ENCODE measurements around the gene AGPAT2. TPM values are rescaled to one million over a fixed set of nuclear protein-coding genes. Genes with fewer than 3 reads are reported as not detected.
A peak's percentile ranks its signal among the peaks of the same experiment; 100 is the strongest.

AGPAT2 gene
- total RNA-seq (2021) (40.2 to 42.2 TPM (median 41.2 TPM) in 3 replicates), Bru-seq, nascent RNA (percentile 45 among the genes with signal in this experiment)
- long read RNA-seq, experiment 1, transcript AGPAT2-202 (6 exons, 1,512 nt), result major isoform, 149 of 162 reads
- long read RNA-seq, experiment 1, transcript AGPAT2-201 (5 exons, 1,391 nt), result minor isoform, 7 of 162 reads
- long read RNA-seq, experiment 1, partial matches to known transcripts, result 0 of 162 reads
- long read RNA-seq, experiment 1, other reads (novel, unspliced or antisense), result 3 of 162 reads
- long read RNA-seq, experiment 2, transcript AGPAT2-202 (6 exons, 1,512 nt), result major isoform, 47 of 69 reads
- long read RNA-seq, experiment 2, partial matches to known transcripts, result 2 of 69 reads
- long read RNA-seq, experiment 2, other reads (novel, unspliced or antisense), result 15 of 69 reads
- long read RNA-seq, experiment 3, partial matches to known transcripts, result 0 of 5 reads
- long read RNA-seq, experiment 3, other reads (novel, unspliced or antisense), result 1 of 5 reads

DNA sequence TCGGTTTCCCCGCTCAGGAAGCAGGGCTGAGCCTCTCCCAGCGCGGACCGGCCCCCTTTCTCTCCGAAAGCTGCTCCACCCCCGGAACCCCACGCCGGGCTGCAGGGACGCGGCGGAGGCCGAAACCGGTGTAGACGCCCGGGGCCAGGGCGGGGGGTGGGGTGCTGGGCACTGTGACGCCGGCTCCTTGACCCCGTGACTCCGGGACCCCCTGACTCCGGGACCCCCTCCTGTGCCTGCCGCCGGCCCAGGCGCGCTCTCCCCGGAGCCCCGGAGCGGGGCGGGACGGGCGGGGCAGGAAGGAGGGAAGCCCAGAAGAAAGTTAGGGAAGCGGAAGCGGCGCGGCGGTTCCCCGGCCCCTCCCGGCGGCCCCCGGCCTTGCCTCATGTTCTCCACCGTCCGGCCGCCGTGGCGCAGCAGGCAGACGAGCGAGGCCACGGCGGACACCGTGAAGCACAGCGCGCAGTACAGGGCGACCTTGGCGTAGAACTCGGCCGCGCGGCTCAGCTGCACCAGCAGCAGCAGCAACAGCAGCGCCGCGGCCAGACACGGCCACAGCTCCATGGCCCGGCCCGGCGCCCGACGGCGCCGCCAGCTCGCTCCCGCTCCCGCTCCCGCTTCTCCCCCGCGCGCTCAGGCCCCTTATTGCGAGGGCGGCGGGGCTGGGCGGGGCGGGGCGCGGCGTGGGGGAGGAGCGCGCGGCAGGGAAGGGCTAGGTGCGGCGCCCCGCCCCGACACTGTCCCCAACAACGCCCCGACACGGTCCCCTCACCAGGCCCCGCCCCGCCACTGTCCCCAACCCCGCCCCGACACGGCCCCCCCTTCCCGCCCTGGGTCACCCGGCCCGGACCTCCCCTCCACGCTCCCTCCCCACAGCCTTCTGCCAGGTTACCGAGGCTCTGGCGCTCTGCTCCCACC lies at the start of gene AGPAT2:
Gene AGPAT2, minus strand, starts transcription at position 664 of the 918 bp plus-strand sequence. Its CDS starts 100 bp downstream, at position 564.
- H3K27ac Mint-ChIP-seq, result no peak within 1 kb of the TSS
- peak within 1 kb of the TSS; percentile 68 for H3K4me3 Mint-ChIP-seq
- ChIA-PET CTCF (interaction anchor here (0.6 to 9.6 kb wide), 9 partner anchors 8 to 84 kb away, joined by 3 to 103 read pairs (median 5); no protein-coding TSS in a partner anchor), POLR2A (interaction anchor here (1.1 kb wide), 1 partner anchor 11 kb away, joined by 3 read pairs; no protein-coding TSS in a partner anchor)
- peaks cover 11% of the 10 kb centered on the region for H3K4me1 Mint-ChIP-seq
- DNase-seq (ENCODE audit: low spot score) (peak; percentile 61), ATAC-seq (peak; percentile 59)
- no peaks in the 10 kb centered on the region for H3K36me3 Mint-ChIP-seq
- no peaks in the 10 kb centered on the region; the same call in 1 of the 2 replicates for H3K27me3 Mint-ChIP-seq (ENCODE audit: low read depth)
- H3K9me3 Mint-ChIP-seq, result no peaks in the 10 kb centered on the region
- no peak for TF ChIP-seq ETV6 (CRISPR knock-in tag; IDR thresholded peaks at IDR 0.05)
- no peak for TF ChIP-seq SOX15 (CRISPR knock-in tag; IDR thresholded peaks at IDR 0.05)
- TF ChIP-seq ZNF423 (CRISPR knock-in tag; IDR thresholded peaks at IDR 0.05), result 0 out of 2 replicates have a peak, but pooled peaks have one; percentile 32
- TF ChIP-seq, protein P1, sequence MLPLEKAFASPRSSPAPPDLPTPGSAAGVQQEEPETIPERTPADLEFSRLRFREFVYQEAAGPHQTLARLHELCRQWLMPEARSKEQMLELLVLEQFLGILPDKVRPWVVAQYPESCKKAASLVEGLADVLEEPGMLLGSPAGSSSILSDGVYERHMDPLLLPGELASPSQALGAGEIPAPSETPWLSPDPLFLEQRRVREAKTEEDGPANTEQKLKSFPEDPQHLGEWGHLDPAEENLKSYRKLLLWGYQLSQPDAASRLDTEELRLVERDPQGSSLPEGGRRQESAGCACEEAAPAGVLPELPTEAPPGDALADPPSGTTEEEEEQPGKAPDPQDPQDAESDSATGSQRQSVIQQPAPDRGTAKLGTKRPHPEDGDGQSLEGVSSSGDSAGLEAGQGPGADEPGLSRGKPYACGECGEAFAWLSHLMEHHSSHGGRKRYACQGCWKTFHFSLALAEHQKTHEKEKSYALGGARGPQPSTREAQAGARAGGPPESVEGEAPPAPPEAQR (CRISPR knock-in tag; IDR thresholded peaks at IDR 0.05), result no peak
- no peak for TF ChIP-seq SMAD4 (CRISPR knock-in tag; IDR thresholded peaks at IDR 0.05)
- TF ChIP-seq, protein P2, sequence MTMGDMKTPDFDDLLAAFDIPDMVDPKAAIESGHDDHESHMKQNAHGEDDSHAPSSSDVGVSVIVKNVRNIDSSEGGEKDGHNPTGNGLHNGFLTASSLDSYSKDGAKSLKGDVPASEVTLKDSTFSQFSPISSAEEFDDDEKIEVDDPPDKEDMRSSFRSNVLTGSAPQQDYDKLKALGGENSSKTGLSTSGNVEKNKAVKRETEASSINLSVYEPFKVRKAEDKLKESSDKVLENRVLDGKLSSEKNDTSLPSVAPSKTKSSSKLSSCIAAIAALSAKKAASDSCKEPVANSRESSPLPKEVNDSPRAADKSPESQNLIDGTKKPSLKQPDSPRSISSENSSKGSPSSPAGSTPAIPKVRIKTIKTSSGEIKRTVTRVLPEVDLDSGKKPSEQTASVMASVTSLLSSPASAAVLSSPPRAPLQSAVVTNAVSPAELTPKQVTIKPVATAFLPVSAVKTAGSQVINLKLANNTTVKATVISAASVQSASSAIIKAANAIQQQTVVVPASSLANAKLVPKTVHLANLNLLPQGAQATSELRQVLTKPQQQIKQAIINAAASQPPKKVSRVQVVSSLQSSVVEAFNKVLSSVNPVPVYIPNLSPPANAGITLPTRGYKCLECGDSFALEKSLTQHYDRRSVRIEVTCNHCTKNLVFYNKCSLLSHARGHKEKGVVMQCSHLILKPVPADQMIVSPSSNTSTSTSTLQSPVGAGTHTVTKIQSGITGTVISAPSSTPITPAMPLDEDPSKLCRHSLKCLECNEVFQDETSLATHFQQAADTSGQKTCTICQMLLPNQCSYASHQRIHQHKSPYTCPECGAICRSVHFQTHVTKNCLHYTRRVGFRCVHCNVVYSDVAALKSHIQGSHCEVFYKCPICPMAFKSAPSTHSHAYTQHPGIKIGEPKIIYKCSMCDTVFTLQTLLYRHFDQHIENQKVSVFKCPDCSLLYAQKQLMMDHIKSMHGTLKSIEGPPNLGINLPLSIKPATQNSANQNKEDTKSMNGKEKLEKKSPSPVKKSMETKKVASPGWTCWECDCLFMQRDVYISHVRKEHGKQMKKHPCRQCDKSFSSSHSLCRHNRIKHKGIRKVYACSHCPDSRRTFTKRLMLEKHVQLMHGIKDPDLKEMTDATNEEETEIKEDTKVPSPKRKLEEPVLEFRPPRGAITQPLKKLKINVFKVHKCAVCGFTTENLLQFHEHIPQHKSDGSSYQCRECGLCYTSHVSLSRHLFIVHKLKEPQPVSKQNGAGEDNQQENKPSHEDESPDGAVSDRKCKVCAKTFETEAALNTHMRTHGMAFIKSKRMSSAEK (CRISPR knock-in tag; IDR thresholded peaks at IDR 0.05; ENCODE audit: borderline replicate concordance), result no peak
- TF ChIP-seq, protein P3, sequence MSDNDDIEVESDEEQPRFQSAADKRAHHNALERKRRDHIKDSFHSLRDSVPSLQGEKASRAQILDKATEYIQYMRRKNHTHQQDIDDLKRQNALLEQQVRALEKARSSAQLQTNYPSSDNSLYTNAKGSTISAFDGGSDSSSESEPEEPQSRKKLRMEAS (CRISPR knock-in tag; IDR thresholded peaks at IDR 0.05), result peak; percentile 46; the same call in 1 of the 2 replicates
- TF ChIP-seq ZNF396 (CRISPR knock-in tag; IDR thresholded peaks at IDR 0.05; ENCODE audit: borderline replicate concordance), result no peak
- TF ChIP-seq RELA (CRISPR knock-in tag; IDR thresholded peaks at IDR 0.05; ENCODE audit: borderline replicate concordance), result no peak
- TF ChIP-seq ZNF219 (CRISPR knock-in tag; IDR thresholded peaks at IDR 0.05; ENCODE audit: borderline replicate concordance), result no peak
- 0 out of 2 replicates have a peak, but pooled peaks have one; percentile 19 for TF ChIP-seq JUN (CRISPR knock-in tag; IDR thresholded peaks at IDR 0.05)
- TF ChIP-seq, protein P4, sequence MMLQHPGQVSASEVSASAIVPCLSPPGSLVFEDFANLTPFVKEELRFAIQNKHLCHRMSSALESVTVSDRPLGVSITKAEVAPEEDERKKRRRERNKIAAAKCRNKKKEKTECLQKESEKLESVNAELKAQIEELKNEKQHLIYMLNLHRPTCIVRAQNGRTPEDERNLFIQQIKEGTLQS (CRISPR knock-in tag; conservative IDR thresholded peaks at IDR 0.05), result no peak
- TF ChIP-seq FOXK1 (CRISPR knock-in tag; IDR thresholded peaks at IDR 0.05), result 0 out of 2 replicates have a peak, but pooled peaks have one; percentile 18
- TF ChIP-seq TEAD4 (CRISPR knock-in tag; IDR thresholded peaks at IDR 0.05), result no peak
- TF ChIP-seq, protein P5, sequence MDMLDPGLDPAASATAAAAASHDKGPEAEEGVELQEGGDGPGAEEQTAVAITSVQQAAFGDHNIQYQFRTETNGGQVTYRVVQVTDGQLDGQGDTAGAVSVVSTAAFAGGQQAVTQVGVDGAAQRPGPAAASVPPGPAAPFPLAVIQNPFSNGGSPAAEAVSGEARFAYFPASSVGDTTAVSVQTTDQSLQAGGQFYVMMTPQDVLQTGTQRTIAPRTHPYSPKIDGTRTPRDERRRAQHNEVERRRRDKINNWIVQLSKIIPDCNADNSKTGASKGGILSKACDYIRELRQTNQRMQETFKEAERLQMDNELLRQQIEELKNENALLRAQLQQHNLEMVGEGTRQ (CRISPR knock-in tag; IDR thresholded peaks at IDR 0.05), result peak; percentile 2; the same call in 1 of the 2 replicates
- TF ChIP-seq NR3C1 (CRISPR knock-in tag; conservative IDR thresholded peaks at IDR 0.05; ENCODE audit: low read depth), result no peak
- no peak for TF ChIP-seq FOXP1 (CRISPR knock-in tag; IDR thresholded peaks at IDR 0.05; ENCODE audit: borderline replicate concordance)
- TF ChIP-seq, protein P6, sequence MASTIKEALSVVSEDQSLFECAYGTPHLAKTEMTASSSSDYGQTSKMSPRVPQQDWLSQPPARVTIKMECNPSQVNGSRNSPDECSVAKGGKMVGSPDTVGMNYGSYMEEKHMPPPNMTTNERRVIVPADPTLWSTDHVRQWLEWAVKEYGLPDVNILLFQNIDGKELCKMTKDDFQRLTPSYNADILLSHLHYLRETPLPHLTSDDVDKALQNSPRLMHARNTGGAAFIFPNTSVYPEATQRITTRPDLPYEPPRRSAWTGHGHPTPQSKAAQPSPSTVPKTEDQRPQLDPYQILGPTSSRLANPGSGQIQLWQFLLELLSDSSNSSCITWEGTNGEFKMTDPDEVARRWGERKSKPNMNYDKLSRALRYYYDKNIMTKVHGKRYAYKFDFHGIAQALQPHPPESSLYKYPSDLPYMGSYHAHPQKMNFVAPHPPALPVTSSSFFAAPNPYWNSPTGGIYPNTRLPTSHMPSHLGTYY (CRISPR knock-in tag; IDR thresholded peaks at IDR 0.05), result no peak
- TF ChIP-seq GTF2I (CRISPR knock-in tag; conservative IDR thresholded peaks at IDR 0.05), result no peak
- TF ChIP-seq, protein P7, sequence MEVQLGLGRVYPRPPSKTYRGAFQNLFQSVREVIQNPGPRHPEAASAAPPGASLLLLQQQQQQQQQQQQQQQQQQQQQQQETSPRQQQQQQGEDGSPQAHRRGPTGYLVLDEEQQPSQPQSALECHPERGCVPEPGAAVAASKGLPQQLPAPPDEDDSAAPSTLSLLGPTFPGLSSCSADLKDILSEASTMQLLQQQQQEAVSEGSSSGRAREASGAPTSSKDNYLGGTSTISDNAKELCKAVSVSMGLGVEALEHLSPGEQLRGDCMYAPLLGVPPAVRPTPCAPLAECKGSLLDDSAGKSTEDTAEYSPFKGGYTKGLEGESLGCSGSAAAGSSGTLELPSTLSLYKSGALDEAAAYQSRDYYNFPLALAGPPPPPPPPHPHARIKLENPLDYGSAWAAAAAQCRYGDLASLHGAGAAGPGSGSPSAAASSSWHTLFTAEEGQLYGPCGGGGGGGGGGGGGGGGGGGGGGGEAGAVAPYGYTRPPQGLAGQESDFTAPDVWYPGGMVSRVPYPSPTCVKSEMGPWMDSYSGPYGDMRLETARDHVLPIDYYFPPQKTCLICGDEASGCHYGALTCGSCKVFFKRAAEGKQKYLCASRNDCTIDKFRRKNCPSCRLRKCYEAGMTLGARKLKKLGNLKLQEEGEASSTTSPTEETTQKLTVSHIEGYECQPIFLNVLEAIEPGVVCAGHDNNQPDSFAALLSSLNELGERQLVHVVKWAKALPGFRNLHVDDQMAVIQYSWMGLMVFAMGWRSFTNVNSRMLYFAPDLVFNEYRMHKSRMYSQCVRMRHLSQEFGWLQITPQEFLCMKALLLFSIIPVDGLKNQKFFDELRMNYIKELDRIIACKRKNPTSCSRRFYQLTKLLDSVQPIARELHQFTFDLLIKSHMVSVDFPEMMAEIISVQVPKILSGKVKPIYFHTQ (CRISPR knock-in tag; IDR thresholded peaks at IDR 0.05), result no peak

Data from WTC11 (cell line).